Breast epithelium (tissue), 3 donors: ENCODE results near the gene ATP13A2.

Source experiments
- CTCF ChIP-seq, 3 donors: fragments of 450-650 bp; IDR thresholded peaks; one replicate each; pipeline ENCODE4 v1.5.1; 2016 to 2017; ENCODE audit warnings: antibody characterized with exemption in 3 of 3, mild to moderate bottlenecking in 3 of 3, moderate library complexity in 3 of 3
- POLR2A ChIP-seq: fragments of 450-650 bp; IDR thresholded peaks from one replicate; pipeline ENCODE4 v1.6.1; 2016; ENCODE audit warnings: antibody characterized with exemption, mild to moderate bottlenecking, moderate library complexity
- POLR2AphosphoS5 ChIP-seq, 3 donors: sonication (generic); formaldehyde crosslinking; IDR thresholded peaks; one replicate each; pipeline ENCODE4 v1.6.1; 2017; ENCODE audit warnings: antibody characterized with exemption in 3 of 3

- TF ChIP-seq POLR2A (no peak), CTCF (IDR thresholded peaks at IDR 0.05) (no peak), POLR2AphosphoS5 (IDR thresholded peaks at IDR 0.05) (no peak)
Measured at GRCh38 chr1:17023573-17023972, 11.8 kb upstream of the ATP13A2 start.
